ENCODE data around the gene BTBD1. TPM values are rescaled to one million over a fixed set of nuclear protein-coding genes. Genes with fewer than 3 reads are reported as not detected.
A peak's percentile ranks its signal among the peaks of the same experiment; 100 is the strongest.

BTBD1 gene
- polyA plus RNA-seq, 2 donors, result 6.8 to 18.1 TPM

- peaks cover 0 to 16% of the 10 kb centered on the region in 2 donors for H3K27me3 ChIP-seq (ENCODE audit: control insufficient read depth in 1 of 2, insufficient read depth in 2 of 2, low read length in 2 of 2)
- H3K4me3 ChIP-seq (ENCODE audit: low read depth in 1 of 2, low read length in 2 of 2), result no peak overlapping the region
- peaks cover 0 to 8% of the 10 kb centered on the region in 2 donors for H3K4me1 ChIP-seq (ENCODE audit: control insufficient read depth in 2 of 2, insufficient read depth in 2 of 2, low read length in 1 of 2)
- H3K9me3 ChIP-seq (ENCODE audit: control insufficient read depth in 2 of 2, insufficient read depth in 1 of 2, low read depth in 1 of 2, low read length in 1 of 2), result no peaks in the 10 kb centered on the region
- H3K36me3 ChIP-seq (ENCODE audit: control insufficient read depth in 2 of 2, insufficient read depth in 2 of 2, low read length in 1 of 2), result no peaks in the 10 kb centered on the region
- 84 to 89% methylated on average over 12 of the region's 12 CpGs for WGBS, 2 donors
- no peak overlapping the region for H3K27ac ChIP-seq (ENCODE audit: low read depth in 2 of 2, low read length in 1 of 2)
These were observed 42.5 kb upstream of the BTBD1 start for GRCh38 chr15:83109532-83109931.

- Histone ChIP-seq H3K4me1 (ENCODE audit: control insufficient read depth in 2 of 2, insufficient read depth in 2 of 2, low read length in 1 of 2) (peaks cover 0 to 8% of the 10 kb centered on the region in 2 donors), H3K36me3 (ENCODE audit: control insufficient read depth in 2 of 2, insufficient read depth in 2 of 2, low read length in 1 of 2) (no peaks in the 10 kb centered on the region), H3K4me3 (ENCODE audit: low read depth in 1 of 2, low read length in 2 of 2) (peak overlapping the region in 1 of 2 donors; percentile 45), H3K27ac (ENCODE audit: low read depth in 2 of 2, low read length in 1 of 2) (peak overlapping the region in 1 of 2 donors; percentile 56), H3K27me3 (ENCODE audit: control insufficient read depth in 1 of 2, insufficient read depth in 2 of 2, low read length in 2 of 2) (peaks cover 0 to 16% of the 10 kb centered on the region in 2 donors), H3K9me3 (ENCODE audit: control insufficient read depth in 2 of 2, insufficient read depth in 1 of 2, low read depth in 1 of 2, low read length in 1 of 2) (no peaks in the 10 kb centered on the region)
- WGBS, 2 donors, result 46 to 52% methylated on average over 21 of the region's 21 CpGs
These were observed 41.5 kb upstream of the BTBD1 start for GRCh38 chr15:83108266-83109219.

GRCh38 chr15:83107841-83108181 lies 40.8 kb upstream of the BTBD1 start:
- no peaks in the 10 kb centered on the region for H3K36me3 ChIP-seq (ENCODE audit: control insufficient read depth in 2 of 2, insufficient read depth in 2 of 2, low read length in 1 of 2)
- H3K4me3 ChIP-seq (ENCODE audit: low read depth in 1 of 2, low read length in 2 of 2), result peak overlapping the region; percentile 45 to 49
- 6 to 8% methylated on average over 30 of the region's 30 CpGs for WGBS, 2 donors
- H3K27ac ChIP-seq (ENCODE audit: low read depth in 2 of 2, low read length in 1 of 2), result no peak overlapping the region
- H3K9me3 ChIP-seq (ENCODE audit: control insufficient read depth in 2 of 2, insufficient read depth in 1 of 2, low read depth in 1 of 2, low read length in 1 of 2), result no peaks in the 10 kb centered on the region
- H3K27me3 ChIP-seq (ENCODE audit: control insufficient read depth in 1 of 2, insufficient read depth in 2 of 2, low read length in 2 of 2), result peaks cover 0 to 16% of the 10 kb centered on the region in 2 donors
- peaks cover 0 to 8% of the 10 kb centered on the region in 2 donors for H3K4me1 ChIP-seq (ENCODE audit: control insufficient read depth in 2 of 2, insufficient read depth in 2 of 2, low read length in 1 of 2)

GRCh38 chr15:83106994-83107840 lies 40.2 kb upstream of the BTBD1 start, which contains the start of gene TM6SF1:
Gene TM6SF1 (plus strand): TSS chr15:83107645. CDS start chr15:83107681, 36 bp downstream.
- Histone ChIP-seq H3K9me3 (ENCODE audit: control insufficient read depth in 2 of 2, insufficient read depth in 1 of 2, low read depth in 1 of 2, low read length in 1 of 2) (no peaks in the 10 kb centered on the region), H3K4me3 (ENCODE audit: low read depth in 1 of 2, low read length in 2 of 2) (peak within 1 kb of the TSS; percentile 45 to 49), H3K27me3 (ENCODE audit: control insufficient read depth in 1 of 2, insufficient read depth in 2 of 2, low read length in 2 of 2) (peaks cover 0 to 16% of the 10 kb centered on the region in 2 donors), H3K36me3 (ENCODE audit: control insufficient read depth in 2 of 2, insufficient read depth in 2 of 2, low read length in 1 of 2) (no peaks in the 10 kb centered on the region), H3K27ac (ENCODE audit: low read depth in 2 of 2, low read length in 1 of 2) (peak within 1 kb of the TSS in 1 of 2 donors; percentile 56), H3K4me1 (ENCODE audit: control insufficient read depth in 2 of 2, insufficient read depth in 2 of 2, low read length in 1 of 2) (peaks cover 0 to 8% of the 10 kb centered on the region in 2 donors)
- WGBS, 2 donors, result 1 to 2% methylated on average over 81 to 97 of the region's 97 CpGs

GRCh38 chr15:83105440-83105839 lies 38.4 kb upstream of the BTBD1 start:
- H3K27me3 ChIP-seq (ENCODE audit: control insufficient read depth in 1 of 2, insufficient read depth in 2 of 2, low read length in 2 of 2), result peaks cover 0 to 16% of the 10 kb centered on the region in 2 donors
- peaks cover 0 to 2% of the 10 kb centered on the region in 2 donors for H3K9me3 ChIP-seq (ENCODE audit: control insufficient read depth in 2 of 2, insufficient read depth in 1 of 2, low read depth in 1 of 2, low read length in 1 of 2)
- WGBS, 2 donors, result 68 to 77% methylated on average over 1 of the region's 1 CpG
- no peaks in the 10 kb centered on the region for H3K36me3 ChIP-seq (ENCODE audit: control insufficient read depth in 2 of 2, insufficient read depth in 2 of 2, low read length in 1 of 2)
- no peak overlapping the region for H3K4me3 ChIP-seq (ENCODE audit: low read depth in 1 of 2, low read length in 2 of 2)
- H3K4me1 ChIP-seq (ENCODE audit: control insufficient read depth in 2 of 2, insufficient read depth in 2 of 2, low read length in 1 of 2), result peaks cover 0 to 8% of the 10 kb centered on the region in 2 donors
- no peak overlapping the region for H3K27ac ChIP-seq (ENCODE audit: low read depth in 2 of 2, low read length in 1 of 2)

- Histone ChIP-seq H3K9me3 (ENCODE audit: control insufficient read depth in 2 of 2, insufficient read depth in 1 of 2, low read depth in 1 of 2, low read length in 1 of 2) (peaks cover 0 to 2% of the 10 kb centered on the region in 2 donors), H3K4me1 (ENCODE audit: control insufficient read depth in 2 of 2, insufficient read depth in 2 of 2, low read length in 1 of 2) (peaks cover 0 to 8% of the 10 kb centered on the region in 2 donors), H3K27me3 (ENCODE audit: control insufficient read depth in 1 of 2, insufficient read depth in 2 of 2, low read length in 2 of 2) (peaks cover 0 to 16% of the 10 kb centered on the region in 2 donors), H3K36me3 (ENCODE audit: control insufficient read depth in 2 of 2, insufficient read depth in 2 of 2, low read length in 1 of 2) (no peaks in the 10 kb centered on the region), H3K4me3 (ENCODE audit: low read depth in 1 of 2, low read length in 2 of 2) (no peak overlapping the region), H3K27ac (ENCODE audit: low read depth in 2 of 2, low read length in 1 of 2) (no peak overlapping the region)
- 89 to 92% methylated on average over 4 of the region's 4 CpGs for WGBS, 2 donors
These were observed 37.1 kb upstream of the BTBD1 start for GRCh38 chr15:83104141-83104540.

GRCh38 chr15:83102346-83102745 lies 35.3 kb upstream of the BTBD1 start:
- H3K36me3 ChIP-seq (ENCODE audit: control insufficient read depth in 2 of 2, insufficient read depth in 2 of 2, low read length in 1 of 2), result no peaks in the 10 kb centered on the region

GRCh38 chr15:83100097-83100646 lies 33.1 kb upstream of the BTBD1 start:
- 47 to 62% methylated on average over 2 of the region's 2 CpGs for WGBS, 2 donors
- no peaks in the 10 kb centered on the region for H3K36me3 ChIP-seq (ENCODE audit: control insufficient read depth in 2 of 2, insufficient read depth in 2 of 2, low read length in 1 of 2)

More at GRCh38 chr15:83102346-83102745, 35.3 kb upstream of the BTBD1 start:
- Histone ChIP-seq H3K4me3 (ENCODE audit: low read depth in 1 of 2, low read length in 2 of 2) (no peak overlapping the region), H3K4me1 (ENCODE audit: control insufficient read depth in 2 of 2, insufficient read depth in 2 of 2, low read length in 1 of 2) (peaks cover 0 to 5% of the 10 kb centered on the region in 2 donors), H3K27ac (ENCODE audit: low read depth in 2 of 2, low read length in 1 of 2) (no peak overlapping the region), H3K9me3 (ENCODE audit: control insufficient read depth in 2 of 2, insufficient read depth in 1 of 2, low read depth in 1 of 2, low read length in 1 of 2) (peaks cover 2% of the 10 kb centered on the region in 2 donors), H3K27me3 (ENCODE audit: control insufficient read depth in 1 of 2, insufficient read depth in 2 of 2, low read length in 2 of 2) (peaks cover 0 to 4% of the 10 kb centered on the region in 2 donors)
- 59 to 62% methylated on average over 2 of the region's 2 CpGs for WGBS, 2 donors

GRCh38 chr15:83099290-83099689 lies 32.2 kb upstream of the BTBD1 start:
- H3K27me3 ChIP-seq (ENCODE audit: control insufficient read depth in 1 of 2, insufficient read depth in 2 of 2, low read length in 2 of 2), result no peaks in the 10 kb centered on the region
- 68 to 92% methylated on average over 2 of the region's 2 CpGs for WGBS, 2 donors
- H3K9me3 ChIP-seq (ENCODE audit: control insufficient read depth in 2 of 2, insufficient read depth in 1 of 2, low read depth in 1 of 2, low read length in 1 of 2), result peaks cover 2 to 4% of the 10 kb centered on the region in 2 donors
- no peak overlapping the region for H3K27ac ChIP-seq (ENCODE audit: low read depth in 2 of 2, low read length in 1 of 2)
- H3K36me3 ChIP-seq (ENCODE audit: control insufficient read depth in 2 of 2, insufficient read depth in 2 of 2, low read length in 1 of 2), result no peaks in the 10 kb centered on the region
- no peaks in the 10 kb centered on the region for H3K4me1 ChIP-seq (ENCODE audit: control insufficient read depth in 2 of 2, insufficient read depth in 2 of 2, low read length in 1 of 2)
- no peak overlapping the region for H3K4me3 ChIP-seq (ENCODE audit: low read depth in 1 of 2, low read length in 2 of 2)

More at GRCh38 chr15:83100097-83100646, 33.1 kb upstream of the BTBD1 start:
- H3K9me3 ChIP-seq (ENCODE audit: control insufficient read depth in 2 of 2, insufficient read depth in 1 of 2, low read depth in 1 of 2, low read length in 1 of 2), result peaks cover 2 to 4% of the 10 kb centered on the region in 2 donors
- no peaks in the 10 kb centered on the region for H3K4me1 ChIP-seq (ENCODE audit: control insufficient read depth in 2 of 2, insufficient read depth in 2 of 2, low read length in 1 of 2)
- no peaks in the 10 kb centered on the region for H3K27me3 ChIP-seq (ENCODE audit: control insufficient read depth in 1 of 2, insufficient read depth in 2 of 2, low read length in 2 of 2)
- H3K27ac ChIP-seq (ENCODE audit: low read depth in 2 of 2, low read length in 1 of 2), result no peak overlapping the region
- H3K4me3 ChIP-seq (ENCODE audit: low read depth in 1 of 2, low read length in 2 of 2), result no peak overlapping the region
